Uterus (tissue), 4 donors: ENCODE data around the gene SMIM44. TPM values are rescaled to one million over a fixed set of nuclear protein-coding genes. Genes with fewer than 3 reads are reported as not detected.
"Not testable (repeated sequence)": the region's sequence is repeated elsewhere in the genome, so short reads cannot be mapped to it uniquely, and the experiment has no call there.

Experiments used
- DNase-seq, 2 donors: peaks; one replicate each; pipeline ENCODE4 v3.0.0-alpha.2; 2019 to 2020
- H3K27ac ChIP-seq, 2 donors: fragments of 200-600 bp; sonication (generic); 1 replicate in 1 of 2; 2 replicates in 1 of 2; pipeline ENCODE4 v1.5.1; 2016 to 2018
- H3K27me3 ChIP-seq, 2 donors: fragments of 200-600 bp; sonication (generic); one replicate each; pipeline ENCODE4 v1.5.1; 2018 to 2019; ENCODE audit warnings: control low read depth in 1 of 2
- H3K36me3 ChIP-seq, 2 donors: fragments of 200-600 bp; sonication (generic); one replicate each; pipeline ENCODE4 v1.5.1; 2019; ENCODE audit warnings: control low read depth in 1 of 2
- H3K4me1 ChIP-seq, 2 donors: fragments of 200-600 bp; sonication (generic); one replicate each; pipeline ENCODE4 v1.5.1; 2018 to 2019; ENCODE audit warnings: control low read depth in 1 of 2
- H3K4me3 ChIP-seq, 2 donors: fragments of 200-600 bp; sonication (generic); 1 replicate in 1 of 2; 2 replicates in 1 of 2; pipeline ENCODE4 v1.5.1; 2018 to 2019; ENCODE audit warnings: mild to moderate bottlenecking in 1 of 2
- H3K9me3 ChIP-seq, 2 donors: fragments of 200-600 bp; sonication (generic); one replicate each; pipeline ENCODE4 v1.5.1; 2019; ENCODE audit warnings: control low read depth in 1 of 2
- CTCF ChIP-seq, 4 experiments: fragments of 200-600 bp in 2 of 4; fragments of 450-650 bp in 2 of 4; sonication (generic) in 2 of 4; IDR thresholded peaks; one replicate each; pipeline ENCODE4 v1.5.1; 2016 to 2019; ENCODE audit warnings: antibody characterized with exemption in 4 of 4, mild to moderate bottlenecking in 2 of 4, moderate library complexity in 1 of 4
- POLR2A ChIP-seq, 2 donors: fragments of 450-650 bp; IDR thresholded peaks; one replicate each; pipeline ENCODE4 v1.6.1; 2016; ENCODE audit warnings: antibody characterized with exemption in 2 of 2, mild to moderate bottlenecking in 1 of 2, moderate library complexity in 1 of 2
- intact Hi-C: fragments of 100-400 bp; cut with DNase I; formaldehyde crosslinking; loops from one replicate; pipeline ENCODE4 v1.15.1; 2023; ENCODE audit warnings: low total_unique reads
- total RNA-seq, 4 donors: library from RNA; depleted of rRNA in 3 of 4; stranded (reverse); fragments of >200 nt in 3 of 4; gene quantifications; one replicate each; pipeline versions ENCODE4 v1.1.0 to v1.2.4, GENCODE V29; 2014 to 2023
- donor health status: DM: yes; HTN: yes; CAD: no.

The SMIM44 gene
- total RNA-seq, 4 donors from 2014 or later, result not detected

GRCh38 chr19:3448616-3449334 is 34.5 kb downstream of the SMIM44 start:
- peak in 1 of 2 donors; percentile 21 for DNase-seq
- Histone ChIP-seq H3K4me1 (peaks cover 0 to 11% of the 10 kb centered on the region in 2 donors), H3K27me3 (no peaks in the 10 kb centered on the region), H3K9me3 (no peaks in the 10 kb centered on the region), H3K27ac (peak overlapping the region; percentile 91 to 98), H3K36me3 (no peaks in the 10 kb centered on the region), H3K4me3 (no peak overlapping the region)
- TF ChIP-seq POLR2A (IDR thresholded peaks at IDR 0.05), result no peak
- no peak for TF ChIP-seq CTCF (IDR thresholded peaks at IDR 0.05)
- intact Hi-C loops, result no loop called here

GRCh38 chr19:3446657-3447056 is 36.6 kb downstream of the SMIM44 start:
- H3K27me3 ChIP-seq, intact Hi-C loops, DNase-seq, H3K9me3 ChIP-seq, H3K36me3 ChIP-seq, H3K4me3 ChIP-seq: not testable (repeated sequence)
- Histone ChIP-seq H3K4me1 (peaks cover 0 to 10% of the 10 kb centered on the region in 2 donors), H3K27ac (peak overlapping the region in 1 of 2 donors; percentile 6)

GRCh38 chr19:3444695-3445234 is 38.5 kb downstream of the SMIM44 start:
- TF ChIP-seq POLR2A (IDR thresholded peaks at IDR 0.05) (no peak), CTCF (IDR thresholded peaks at IDR 0.05) (no peak)
- Histone ChIP-seq H3K9me3 (no peaks in the 10 kb centered on the region), H3K4me1 (peaks cover 0 to 4% of the 10 kb centered on the region in 2 donors), H3K36me3 (no peaks in the 10 kb centered on the region), H3K27ac (no peak overlapping the region), H3K4me3 (no peak overlapping the region), H3K27me3 (no peaks in the 10 kb centered on the region)
- intact Hi-C loops, result no loop called here
- DNase-seq, result no peak

- TF ChIP-seq POLR2A (IDR thresholded peaks at IDR 0.05), result no peak
- no peak for TF ChIP-seq CTCF (IDR thresholded peaks at IDR 0.05)
- peaks cover 0 to 4% of the 10 kb centered on the region in 2 donors for H3K4me1 ChIP-seq
- H3K4me3 ChIP-seq, result no peak overlapping the region
- peak in 1 of 2 donors; percentile 60 for DNase-seq
- peak overlapping the region; percentile 49 to 63 for H3K27ac ChIP-seq
- no peaks in the 10 kb centered on the region for H3K36me3 ChIP-seq
- no peaks in the 10 kb centered on the region for H3K27me3 ChIP-seq
- no peaks in the 10 kb centered on the region for H3K9me3 ChIP-seq
- intact Hi-C loops, result no loop called here
These were observed 39.2 kb downstream of the SMIM44 start for GRCh38 chr19:3443840-3444694.

GRCh38 chr19:3442487-3443071 is 40.7 kb downstream of the SMIM44 start:
- H3K4me1 ChIP-seq, result peaks cover 0 to 4% of the 10 kb centered on the region in 2 donors
- no peak for DNase-seq
- H3K9me3 ChIP-seq, result no peaks in the 10 kb centered on the region
- no peaks in the 10 kb centered on the region for H3K36me3 ChIP-seq
- no peaks in the 10 kb centered on the region for H3K27me3 ChIP-seq
- no peak for TF ChIP-seq POLR2A (IDR thresholded peaks at IDR 0.05)
- TF ChIP-seq CTCF (IDR thresholded peaks at IDR 0.05), result no peak
- H3K4me3 ChIP-seq, result no peak overlapping the region
- intact Hi-C loops, result no loop called here
- H3K27ac ChIP-seq, result peak overlapping the region; percentile 61 to 63
